ENCODE results near the gene ROBO1.

- no peak for TF ChIP-seq CTCF (IDR thresholded peaks at IDR 0.05; ENCODE audit: insufficient read depth, low read length, poor library complexity, severe bottlenecking)
- no peak for TF ChIP-seq EZH2phosphoT487 (conservative IDR thresholded peaks at IDR 0.05; ENCODE audit: low read length)
These were observed 669.7 kb downstream of the ROBO1 start for GRCh38 chr3:79097964-79098660.
